IMR-90 (cell line): Measurements from ENCODE around the gene TAS2R9. TPM values are rescaled to one million over a fixed set of nuclear protein-coding genes. Genes with fewer than 3 reads are reported as not detected.

Experiments
- ATAC-seq: fragments of 200-7000 bp; cut with Tn5 transposase; 2 replicates; pipeline ENCODE4 v1.9.1; 2020; ENCODE audit warnings: low read depth, mild to moderate bottlenecking, moderate library complexity
- BruUV-seq: library from RNA; stranded (reverse); fragments of 400-500 nt; replicated peaks from 2 replicates; lab custom pipeline; 2021; lab: Mats Ljungman, UMichigan
- CTCF ChIA-PET: fragments of 300-600 bp; formaldehyde crosslinking; extraction: SDS; loops from one replicate; lab custom pipeline; 2021; ENCODE audit warnings: antibody characterized with exemption; lab: Yijun Ruan, JAX
- POLR2A ChIA-PET: fragments of 300-600 bp; sonication (Branson Sonifier 250); formaldehyde crosslinking; loops from one replicate; lab custom pipeline; 2022; ENCODE audit warnings: antibody characterized with exemption; ENCODE audit not compliant: unreplicated experiment; lab: Charles Lee
- DNase-seq: peaks from one replicate; pipeline ENCODE4 v3.0.0; 2013
- H2AFZ ChIP-seq: replicated peaks from 2 replicates; pipeline ENCODE3; 2013; ENCODE audit warnings: low read length, mild to moderate bottlenecking; ENCODE audit not compliant: poor library complexity
- H2AK5ac ChIP-seq: 2 replicates; pipeline ENCODE4 v1.6.1; 2013; ENCODE audit warnings: low read depth, low read length, inconsistent platforms
- H2AK9ac ChIP-seq: replicated peaks from 2 replicates; pipeline ENCODE3; 2013; ENCODE audit warnings: mild to moderate bottlenecking, low read depth, low read length, moderate library complexity; ENCODE audit not compliant: poor library complexity
- H2BK120ac ChIP-seq: 2 replicates; pipeline ENCODE4 v1.6.1; 2013; ENCODE audit warnings: low read depth, low read length, inconsistent platforms
- H2BK15ac ChIP-seq: 3 replicates; pipeline ENCODE4 v1.6.1; 2013; ENCODE audit warnings: low read depth, low read length, inconsistent platforms
- H2BK20ac ChIP-seq: 2 replicates; pipeline ENCODE4 v1.6.1; 2013; ENCODE audit warnings: low read depth, mild to moderate bottlenecking, inconsistent platforms, low read length, moderate library complexity
- H2BK5ac ChIP-seq: 2 replicates; pipeline ENCODE4 v1.6.1; 2013; ENCODE audit warnings: mild to moderate bottlenecking, low read depth, low read length, inconsistent platforms; ENCODE audit not compliant: poor library complexity, severe bottlenecking
- H3K14ac ChIP-seq: replicated peaks from 2 replicates; pipeline ENCODE4 v1.6.1; 2013; ENCODE audit warnings: low read depth, low read length, inconsistent platforms
- H3K18ac ChIP-seq: 2 replicates; pipeline ENCODE4 v1.6.1; 2013; ENCODE audit warnings: low read depth, low read length, control low read depth
- H3K23ac ChIP-seq: 2 replicates; pipeline ENCODE4 v1.6.1; 2013; ENCODE audit warnings: low read depth, low read length, inconsistent platforms
- H3K27ac ChIP-seq: 2 replicates; pipeline ENCODE4 v1.5.1; 2013; ENCODE audit warnings: mild to moderate bottlenecking, control low read depth, low read length; ENCODE audit not compliant: insufficient read depth
- H3K27me3 ChIP-seq: 2 replicates; pipeline ENCODE4 v1.6.1; 2013; ENCODE audit warnings: low read length; ENCODE audit not compliant: control insufficient read depth, insufficient read depth
- H3K36me3 ChIP-seq: 2 replicates; pipeline ENCODE4 v1.6.1; 2013; ENCODE audit warnings: low read length, mixed read lengths; ENCODE audit not compliant: control insufficient read depth, insufficient read depth
- H3K4ac ChIP-seq: 2 replicates; pipeline ENCODE4 v1.6.1; 2013; ENCODE audit warnings: low read depth, low read length, inconsistent platforms
- H3K4me1 ChIP-seq: 2 replicates; pipeline ENCODE4 v1.6.1; 2013; ENCODE audit warnings: low read length, mixed read lengths; ENCODE audit not compliant: control insufficient read depth, insufficient read depth
- H3K4me2 ChIP-seq: 2 replicates; pipeline ENCODE4 v1.6.1; 2013; ENCODE audit warnings: low read depth, mild to moderate bottlenecking, control low read depth, low read length, moderate library complexity
- H3K4me3 ChIP-seq: 2 replicates; pipeline ENCODE4 v1.5.1; 2013; ENCODE audit warnings: low read depth, mild to moderate bottlenecking, control low read depth, low read length, moderate library complexity; ENCODE audit not compliant: insufficient read depth
- H3K56ac ChIP-seq: 2 replicates; pipeline ENCODE4 v1.6.1; 2013; ENCODE audit warnings: low read length, inconsistent platforms; ENCODE audit not compliant: insufficient read depth; ENCODE audit errors: extremely low read depth
- H3K79me1 ChIP-seq, 2 experiments: 2 replicates each; pipeline ENCODE4 v1.6.1; 2013; ENCODE audit warnings: low read length in 2 of 2, inconsistent platforms in 1 of 2, low read depth in 1 of 2
- H3K9ac ChIP-seq: 2 replicates; pipeline ENCODE4 v1.6.1; 2013; ENCODE audit warnings: low read depth, low read length, control low read depth
- H3K9me1 ChIP-seq: 2 replicates; pipeline ENCODE4 v1.6.1; 2013; ENCODE audit warnings: low read length, inconsistent platforms; ENCODE audit not compliant: insufficient read depth
- H3K9me3 ChIP-seq: 2 replicates; pipeline ENCODE4 v1.6.1; 2013; ENCODE audit warnings: low read length; ENCODE audit not compliant: control insufficient read depth, insufficient read depth
- H4K20me1 ChIP-seq: 2 replicates; pipeline ENCODE4 v1.6.1; 2013; ENCODE audit warnings: low read length, inconsistent platforms; ENCODE audit not compliant: insufficient read depth
- H4K5ac ChIP-seq: 2 replicates; pipeline ENCODE4 v1.6.1; 2013; ENCODE audit warnings: mild to moderate bottlenecking, low read depth, low read length, control low read depth
- H4K8ac ChIP-seq, 2 experiments: 2 replicates each; pipeline ENCODE4 v1.6.1; 2013; ENCODE audit warnings: low read depth in 2 of 2, low read length in 2 of 2, control low read depth in 1 of 2, inconsistent platforms in 1 of 2
- H4K91ac ChIP-seq: 2 replicates; pipeline ENCODE4 v1.6.1; 2013; ENCODE audit warnings: low read depth, low read length, inconsistent platforms; ENCODE audit not compliant: insufficient read depth
- BHLHE40 ChIP-seq: fragments of 150-350 bp; IDR thresholded peaks from 2 replicates; pipeline ENCODE4 v1.6.1; 2016; ENCODE audit warnings: mild to moderate bottlenecking, low read depth, low read length
- CEBPB ChIP-seq: IDR thresholded peaks from 2 replicates; pipeline ENCODE4 v1.6.1; 2012; ENCODE audit warnings: low read depth, low read length, improper control_type of control experiment
- CHD1 ChIP-seq: IDR thresholded peaks from 2 replicates; pipeline ENCODE4 v1.6.1; 2012; ENCODE audit warnings: low read depth, low read length, improper control_type of control experiment
- FOS ChIP-seq: fragments of 150-350 bp; IDR thresholded peaks from 2 replicates; pipeline ENCODE4 v1.6.1; 2016; ENCODE audit warnings: low read depth, low read length
- MAFK ChIP-seq: IDR thresholded peaks from 2 replicates; pipeline ENCODE4 v1.6.1; 2012; ENCODE audit warnings: low read depth, low read length, improper control_type of control experiment
- MXI1 ChIP-seq: IDR thresholded peaks from 2 replicates; pipeline ENCODE4 v1.6.1; 2012; ENCODE audit warnings: low read depth, mild to moderate bottlenecking, low read length, moderate library complexity, borderline replicate concordance
- NFE2L2 ChIP-seq: fragments of 150-350 bp; IDR thresholded peaks from 2 replicates; pipeline ENCODE4 v1.6.1; 2016; ENCODE audit warnings: low read depth, mild to moderate bottlenecking, low read length
- POLR2A ChIP-seq: IDR thresholded peaks from 2 replicates; pipeline ENCODE4 v1.6.1; 2012; ENCODE audit warnings: mild to moderate bottlenecking, low read depth, low read length
- RAD21 ChIP-seq: IDR thresholded peaks from 2 replicates; pipeline ENCODE4 v1.6.1; 2012; ENCODE audit warnings: low read length, improper control_type of control experiment
- RCOR1 ChIP-seq: IDR thresholded peaks from 2 replicates; pipeline ENCODE4 v1.6.1; 2012; ENCODE audit warnings: mild to moderate bottlenecking, low read length, improper control_type of control experiment; ENCODE audit not compliant: insufficient replicate concordance
- RFX5 ChIP-seq: IDR thresholded peaks from 2 replicates; pipeline ENCODE4 v1.8.0; 2012; ENCODE audit warnings: low read depth, mild to moderate bottlenecking, low read length, moderate library complexity
- WGBS, 2 experiments: methylation state at CpG; one replicate each; pipeline versions ENCODE4 v1.1.5 to v1.1.7; 2013; ENCODE audit warnings: missing lambda C conversion rate in 2 of 2; ENCODE audit not compliant: insufficient read length in 1 of 2; ENCODE audit errors: extremely low coverage in 2 of 2; 5-methylcytosine and 5-hydroxymethylcytosine counted together
- dilution Hi-C: fragments of 300-500 bp; cut with HindIII; formaldehyde crosslinking; loops from one replicate; pipeline ENCODE4 v1.14.3; 2018; ENCODE audit warnings: low sequenced_read_pairs; ENCODE audit not compliant: unreplicated experiment
- in situ Hi-C: fragments of 300-500 bp; cut with MboI; formaldehyde crosslinking; loops from 3 replicates; pipeline ENCODE4 v1.14.3; 2019; ENCODE audit warnings: low sequenced_read_pairs, inconsistent platforms, mixed read lengths
- intact Hi-C: fragments of 100-400 bp; cut with micrococcal nuclease; formaldehyde crosslinking; loops from 2 replicates; pipeline ENCODE4 v1.10.0; 2022
- polyA plus RNA-seq, 3 experiments: library from polyadenylated mRNA; depleted of rRNA; stranded (reverse); fragments of >200 nt; gene quantifications; 2 replicates each; pipeline ENCODE4 v1.2.3, GENCODE V29; 2012; ENCODE audit warnings: low replicate concordance in 1 of 3
- total RNA-seq: library from RNA; depleted of rRNA; stranded (reverse); fragments of >200 nt; gene quantifications from 2 replicates; pipeline ENCODE4 v1.2.3, GENCODE V29; 2012
- TF ChIP-seq, protein P1 (sequence below): conservative IDR thresholded peaks from 2 replicates; pipeline ENCODE4 v1.5.1; 2012; ENCODE audit warnings: mild to moderate bottlenecking, low read depth, low read length, improper control_type of control experiment
- TF ChIP-seq, protein P2 (sequence below): fragments of 150-350 bp; IDR thresholded peaks from 2 replicates; pipeline ENCODE4 v1.6.1; 2017; ENCODE audit warnings: mild to moderate bottlenecking, antibody characterized with exemption, low read length, low read depth
- TF ChIP-seq, protein P3 (sequence below): fragments of 150-350 bp; IDR thresholded peaks from 2 replicates; pipeline ENCODE4 v1.6.1; 2016; ENCODE audit warnings: low read depth, mild to moderate bottlenecking, low read length, moderate library complexity, borderline replicate concordance

The TAS2R9 gene
- total and polyA plus RNA-seq, 2 of the 4 experiments (the other 2 are of a cell fraction) = not detected

DNA sequence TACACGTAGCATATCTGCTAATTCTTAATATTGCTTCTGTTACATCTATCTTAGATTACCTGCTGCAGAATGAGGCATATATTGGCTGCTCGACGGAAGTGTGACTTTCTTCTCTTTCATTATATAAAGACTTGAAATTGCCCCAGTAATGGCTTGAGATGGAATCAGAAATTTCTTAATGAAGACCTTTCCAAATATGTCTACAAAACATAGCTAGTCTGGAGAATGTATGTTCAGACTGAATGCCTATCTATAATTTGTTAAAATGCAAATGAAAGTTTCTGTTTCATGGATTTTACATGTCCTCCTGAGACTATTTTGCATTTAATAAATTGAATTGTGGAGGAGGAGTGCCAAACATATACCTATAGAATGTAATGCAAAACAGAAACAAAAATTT, 16.3 kb upstream of the TAS2R9 start, which contains the start of gene TAS2R10:
TAS2R10 (minus strand) TSS at position 101 of the 400 bp plus-strand sequence; CDS start at position 12, 89 bp downstream.
- H4K5ac ChIP-seq = no peak within 1 kb of the TSS
- H3K36me3 ChIP-seq = no peaks in the 10 kb centered on the region
- intact Hi-C loops (no loop called here), dilution Hi-C loops (no loop called here), in situ Hi-C loops (no loop called here)
- H2BK15ac ChIP-seq = no peak within 1 kb of the TSS
- H3K27me3 ChIP-seq = no peaks in the 10 kb centered on the region
- no peak for DNase-seq
- H2AFZ ChIP-seq = no peak within 1 kb of the TSS
- H3K4me3 ChIP-seq = no peak within 1 kb of the TSS
- no peaks in the 10 kb centered on the region for H4K20me1 ChIP-seq
- no peaks in the 10 kb centered on the region for H3K4me1 ChIP-seq
- no peaks in the 10 kb centered on the region for H3K9me3 ChIP-seq
- H2AK5ac ChIP-seq = no peak within 1 kb of the TSS
- CTCF ChIA-PET = no interaction called here
- 40% methylated on average over 1 of the region's 3 CpGs; no CpG with 5 or more reads in 1 of the 2 experiments for WGBS, 2 experiments
- no peak within 1 kb of the TSS for H2BK20ac ChIP-seq
- H3K9ac ChIP-seq = no peak within 1 kb of the TSS
- no peak within 1 kb of the TSS for H3K14ac ChIP-seq
- no TSS peak for BruUV-seq
- H2BK5ac ChIP-seq = no peak within 1 kb of the TSS
- H3K4ac ChIP-seq = no peak within 1 kb of the TSS
- H3K79me1 ChIP-seq = no peaks in the 10 kb centered on the region
- no peak within 1 kb of the TSS for H3K23ac ChIP-seq
- ATAC-seq = no peak
- H4K91ac ChIP-seq = no peak within 1 kb of the TSS
- TF ChIP-seq, protein P1, sequence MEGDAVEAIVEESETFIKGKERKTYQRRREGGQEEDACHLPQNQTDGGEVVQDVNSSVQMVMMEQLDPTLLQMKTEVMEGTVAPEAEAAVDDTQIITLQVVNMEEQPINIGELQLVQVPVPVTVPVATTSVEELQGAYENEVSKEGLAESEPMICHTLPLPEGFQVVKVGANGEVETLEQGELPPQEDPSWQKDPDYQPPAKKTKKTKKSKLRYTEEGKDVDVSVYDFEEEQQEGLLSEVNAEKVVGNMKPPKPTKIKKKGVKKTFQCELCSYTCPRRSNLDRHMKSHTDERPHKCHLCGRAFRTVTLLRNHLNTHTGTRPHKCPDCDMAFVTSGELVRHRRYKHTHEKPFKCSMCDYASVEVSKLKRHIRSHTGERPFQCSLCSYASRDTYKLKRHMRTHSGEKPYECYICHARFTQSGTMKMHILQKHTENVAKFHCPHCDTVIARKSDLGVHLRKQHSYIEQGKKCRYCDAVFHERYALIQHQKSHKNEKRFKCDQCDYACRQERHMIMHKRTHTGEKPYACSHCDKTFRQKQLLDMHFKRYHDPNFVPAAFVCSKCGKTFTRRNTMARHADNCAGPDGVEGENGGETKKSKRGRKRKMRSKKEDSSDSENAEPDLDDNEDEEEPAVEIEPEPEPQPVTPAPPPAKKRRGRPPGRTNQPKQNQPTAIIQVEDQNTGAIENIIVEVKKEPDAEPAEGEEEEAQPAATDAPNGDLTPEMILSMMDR = no peak
- TF ChIP-seq, protein P2, sequence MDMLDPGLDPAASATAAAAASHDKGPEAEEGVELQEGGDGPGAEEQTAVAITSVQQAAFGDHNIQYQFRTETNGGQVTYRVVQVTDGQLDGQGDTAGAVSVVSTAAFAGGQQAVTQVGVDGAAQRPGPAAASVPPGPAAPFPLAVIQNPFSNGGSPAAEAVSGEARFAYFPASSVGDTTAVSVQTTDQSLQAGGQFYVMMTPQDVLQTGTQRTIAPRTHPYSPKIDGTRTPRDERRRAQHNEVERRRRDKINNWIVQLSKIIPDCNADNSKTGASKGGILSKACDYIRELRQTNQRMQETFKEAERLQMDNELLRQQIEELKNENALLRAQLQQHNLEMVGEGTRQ = no peak
- TF ChIP-seq MAFK (no peak), RCOR1 (no peak), RAD21 (no peak), MXI1 (no peak), CEBPB (no peak), FOS (no peak), POLR2A (no peak), RFX5 (no peak), NFE2L2 (no peak), BHLHE40 (no peak), CHD1 (no peak)
- TF ChIP-seq, protein P3, sequence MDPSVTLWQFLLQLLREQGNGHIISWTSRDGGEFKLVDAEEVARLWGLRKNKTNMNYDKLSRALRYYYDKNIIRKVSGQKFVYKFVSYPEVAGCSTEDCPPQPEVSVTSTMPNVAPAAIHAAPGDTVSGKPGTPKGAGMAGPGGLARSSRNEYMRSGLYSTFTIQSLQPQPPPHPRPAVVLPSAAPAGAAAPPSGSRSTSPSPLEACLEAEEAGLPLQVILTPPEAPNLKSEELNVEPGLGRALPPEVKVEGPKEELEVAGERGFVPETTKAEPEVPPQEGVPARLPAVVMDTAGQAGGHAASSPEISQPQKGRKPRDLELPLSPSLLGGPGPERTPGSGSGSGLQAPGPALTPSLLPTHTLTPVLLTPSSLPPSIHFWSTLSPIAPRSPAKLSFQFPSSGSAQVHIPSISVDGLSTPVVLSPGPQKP = no peak
- no peaks in the 10 kb centered on the region for H3K9me1 ChIP-seq
- POLR2A ChIA-PET = no interaction called here
- H3K4me2 ChIP-seq = no peak within 1 kb of the TSS
- no peak within 1 kb of the TSS for H3K56ac ChIP-seq
- no peak within 1 kb of the TSS for H3K18ac ChIP-seq
- H4K8ac ChIP-seq = no peak within 1 kb of the TSS
- no peak within 1 kb of the TSS for H3K27ac ChIP-seq
- no peak within 1 kb of the TSS for H2BK120ac ChIP-seq
- no peak within 1 kb of the TSS for H2AK9ac ChIP-seq
